Measurements from ENCODE around the gene PRM3. TPM values are rescaled to one million over a fixed set of nuclear protein-coding genes. Genes with fewer than 3 reads are reported as not detected.
A peak's percentile ranks its signal among the peaks of the same experiment; 100 is the strongest.

PRM3 gene
- total and polyA plus RNA-seq, 3 experiments from 2014 or later: not detected

DNA sequence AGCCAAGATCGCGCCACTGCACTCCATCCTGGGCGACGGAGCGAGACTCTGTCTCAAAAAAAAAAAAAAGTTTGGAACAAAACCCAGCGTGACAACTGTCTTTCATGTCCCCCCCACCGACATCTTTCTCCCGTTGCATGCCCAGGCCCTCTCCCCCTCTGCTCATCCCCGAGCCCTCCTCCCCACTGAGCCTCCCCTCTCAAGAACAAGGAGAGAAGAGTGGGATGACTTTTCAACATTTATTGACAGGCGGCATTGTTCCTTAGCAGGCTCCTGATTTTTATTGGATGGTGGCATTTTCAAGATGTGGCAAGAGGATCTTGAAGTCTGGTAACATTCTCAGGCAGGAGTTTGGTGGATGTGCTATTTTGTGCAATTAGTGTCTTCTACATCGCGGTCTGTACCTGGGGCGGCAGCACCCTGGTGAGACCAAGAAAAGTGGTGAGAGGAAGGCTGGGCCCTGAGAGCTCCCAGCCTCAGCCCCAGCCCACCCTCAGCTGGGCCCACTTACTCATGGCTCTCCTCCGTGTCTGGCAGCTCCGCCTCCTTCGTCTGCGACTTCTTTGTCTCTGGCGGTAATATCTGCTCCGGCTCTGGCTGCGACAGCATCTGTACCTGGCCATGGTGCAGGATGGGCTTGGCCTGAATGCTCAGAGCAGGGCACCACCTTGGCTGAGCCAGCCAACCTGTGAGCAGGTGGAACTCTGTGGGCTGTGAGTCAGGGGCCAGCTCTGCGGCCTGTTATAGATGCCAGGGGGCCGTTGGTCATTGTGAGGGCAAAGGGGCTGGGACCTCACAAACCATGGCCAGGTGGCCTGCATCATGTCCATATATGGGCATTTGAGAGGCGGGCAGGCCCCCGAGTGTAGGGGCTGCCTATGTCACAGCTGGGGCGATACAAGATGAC lies 7.4 kb upstream of the PRM3 start, which contains the start of gene PRM1:
Gene PRM1, minus strand, starts transcription at position 715 of the 907 bp plus-strand sequence. Its CDS starts 92 bp downstream, at position 623.
- no peaks in the 10 kb centered on the region for H3K4me1 Mint-ChIP-seq
- no peaks in the 10 kb centered on the region for H3K9me3 Mint-ChIP-seq
- H3K36me3 ChIP-seq (ENCODE audit: insufficient read depth, low read length): no peaks in the 10 kb centered on the region
- no peak for DNase-seq
- H3K36me3 Mint-ChIP-seq: no peaks in the 10 kb centered on the region
- H3K27me3 Mint-ChIP-seq: peaks cover 8 to 12% of the 10 kb centered on the region in 2 donors
- ChIA-PET CTCF (interaction anchor here (1.3 kb wide), 1 partner anchor 19 kb away, joined by 3 read pairs; no protein-coding TSS in a partner anchor), POLR2A (no interaction called here)
- H3K9me3 ChIP-seq (ENCODE audit: low read length): no peaks in the 10 kb centered on the region
- no peak within 1 kb of the TSS for H3K27ac Mint-ChIP-seq
- peak within 1 kb of the TSS in 1 of 7 donors; percentile 32 for H3K4me3 Mint-ChIP-seq
- H3K27me3 ChIP-seq (ENCODE audit: insufficient read depth, low read length, poor library complexity, severe bottlenecking): no peaks in the 10 kb centered on the region
- no peaks in the 10 kb centered on the region for H3K4me1 ChIP-seq (ENCODE audit: insufficient read depth, low read length)
- H3K27ac ChIP-seq (ENCODE audit: low read depth, low read length): no peak within 1 kb of the TSS
- H3K4me3 ChIP-seq (ENCODE audit: low read length): no peak within 1 kb of the TSS

DNA sequence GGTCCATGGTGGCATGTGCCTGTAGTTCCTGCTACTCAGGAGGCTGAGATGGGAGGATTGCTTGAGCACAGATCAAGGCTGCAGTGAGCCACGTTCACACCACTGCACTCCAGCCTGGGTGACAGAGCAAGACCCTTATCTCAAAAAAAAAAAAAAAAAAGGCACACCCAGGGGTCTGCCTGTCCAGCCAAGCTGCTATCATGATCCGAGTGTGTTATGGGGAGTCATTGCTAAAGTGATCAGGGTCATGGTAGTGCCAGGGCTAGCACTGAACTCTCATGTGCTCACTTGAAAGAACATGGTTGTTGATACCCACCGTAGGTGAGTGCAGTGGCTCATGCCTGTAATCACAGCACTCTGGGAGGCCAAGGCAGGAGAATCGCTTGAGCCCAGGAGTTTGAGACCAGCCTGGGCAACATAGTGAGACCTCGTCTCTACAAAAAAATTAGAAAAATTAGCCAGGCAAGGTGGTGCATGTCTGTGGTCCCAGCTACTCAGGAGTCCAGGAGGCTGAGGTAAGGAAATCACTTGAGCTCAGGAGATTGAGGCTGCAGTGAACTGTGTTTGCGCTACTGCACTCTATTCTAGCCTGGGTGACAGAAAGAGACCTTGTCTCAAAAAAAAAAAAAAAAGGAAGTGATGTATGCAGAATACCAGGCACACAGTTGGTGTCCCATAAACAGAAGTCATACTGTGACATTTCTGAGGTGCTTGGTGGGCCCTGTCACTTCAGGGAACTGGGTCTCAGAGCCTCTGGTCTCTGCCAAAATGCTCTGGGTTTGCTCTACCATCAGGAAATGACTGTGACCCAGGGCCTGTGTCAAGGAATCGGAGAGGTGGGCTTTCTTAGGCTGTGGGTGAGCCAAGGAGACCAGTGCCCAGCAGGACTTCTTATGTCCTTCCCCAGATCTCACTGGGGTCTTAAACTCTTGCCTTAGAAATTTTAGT lies 5.5 kb upstream of the PRM3 start:
- ChIA-PET POLR2A (no interaction called here), CTCF (interaction anchor here (1.1 to 1.3 kb wide), 2 partner anchors 17 to 79 kb away, joined by 3 to 4 read pairs; no protein-coding TSS in a partner anchor)
- Mint-ChIP-seq H3K4me1 (no peaks in the 10 kb centered on the region), H3K9me3 (no peaks in the 10 kb centered on the region), H3K4me3 (no peak overlapping the region), H3K36me3 (no peaks in the 10 kb centered on the region), H3K27me3 (peaks cover 9 to 13% of the 10 kb centered on the region in 2 donors), H3K27ac (no peak overlapping the region)
- no peaks in the 10 kb centered on the region for H3K27me3 ChIP-seq (ENCODE audit: insufficient read depth, low read length, poor library complexity, severe bottlenecking)
- H3K4me1 ChIP-seq (ENCODE audit: insufficient read depth, low read length): no peaks in the 10 kb centered on the region
- H3K9me3 ChIP-seq (ENCODE audit: low read length): no peaks in the 10 kb centered on the region
- H3K4me3 ChIP-seq (ENCODE audit: low read length): no peak overlapping the region
- no peaks in the 10 kb centered on the region for H3K36me3 ChIP-seq (ENCODE audit: insufficient read depth, low read length)
- H3K27ac ChIP-seq (ENCODE audit: low read depth, low read length): no peak overlapping the region
- no peak for DNase-seq

DNA sequence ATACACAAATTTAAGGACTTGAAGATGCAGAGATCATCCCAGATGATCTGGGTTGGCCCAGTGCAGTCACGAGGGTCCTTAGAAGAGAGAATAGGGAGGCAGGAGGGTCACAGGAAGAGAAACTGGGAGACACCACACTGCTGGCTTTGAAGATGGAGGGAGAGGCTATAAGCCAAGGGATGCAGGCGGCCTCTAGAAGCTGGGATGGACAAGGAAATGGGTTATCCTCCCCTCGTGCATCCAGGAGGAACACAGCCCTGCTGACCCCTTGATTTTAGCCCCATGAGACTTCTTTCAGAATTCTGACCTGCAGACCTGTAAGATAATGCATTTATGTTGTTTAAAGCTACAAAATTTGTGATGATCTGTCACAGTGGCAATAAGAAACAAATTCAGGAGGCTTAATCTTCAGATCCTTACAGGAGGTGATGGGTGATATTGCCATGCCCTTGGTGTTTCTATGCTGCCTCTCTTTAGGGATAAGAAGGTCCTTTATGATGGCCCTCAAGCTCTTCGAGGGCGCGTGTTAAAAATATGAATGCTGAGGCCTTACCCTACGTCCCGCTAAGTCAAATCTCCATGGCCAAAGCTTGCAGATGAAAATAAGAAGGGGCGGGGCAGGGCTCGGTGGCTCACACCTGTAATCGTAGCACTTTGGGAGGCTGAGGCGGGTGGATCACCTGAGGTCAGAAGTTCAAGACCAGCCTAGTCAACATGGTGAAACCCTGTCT lies 4.3 kb upstream of the PRM3 start:
- H3K4me1 ChIP-seq (ENCODE audit: insufficient read depth, low read length): no peaks in the 10 kb centered on the region
- Mint-ChIP-seq H3K27me3 (peaks cover 7 to 9% of the 10 kb centered on the region in 2 donors), H3K27ac (no peak overlapping the region), H3K9me3 (no peaks in the 10 kb centered on the region), H3K4me1 (no peaks in the 10 kb centered on the region), H3K36me3 (no peaks in the 10 kb centered on the region), H3K4me3 (no peak overlapping the region)
- no peak overlapping the region for H3K4me3 ChIP-seq (ENCODE audit: low read length)
- DNase-seq: no peak
- H3K27ac ChIP-seq (ENCODE audit: low read depth, low read length): no peak overlapping the region
- no peaks in the 10 kb centered on the region for H3K36me3 ChIP-seq (ENCODE audit: insufficient read depth, low read length)
- H3K27me3 ChIP-seq (ENCODE audit: insufficient read depth, low read length, poor library complexity, severe bottlenecking): no peaks in the 10 kb centered on the region
- no peaks in the 10 kb centered on the region for H3K9me3 ChIP-seq (ENCODE audit: low read length)
- POLR2A ChIA-PET: no interaction called here
- CTCF ChIA-PET: interaction anchor here (1.3 kb wide), 1 partner anchor 16 kb away, joined by 3 read pairs; no protein-coding TSS in a partner anchor

DNA sequence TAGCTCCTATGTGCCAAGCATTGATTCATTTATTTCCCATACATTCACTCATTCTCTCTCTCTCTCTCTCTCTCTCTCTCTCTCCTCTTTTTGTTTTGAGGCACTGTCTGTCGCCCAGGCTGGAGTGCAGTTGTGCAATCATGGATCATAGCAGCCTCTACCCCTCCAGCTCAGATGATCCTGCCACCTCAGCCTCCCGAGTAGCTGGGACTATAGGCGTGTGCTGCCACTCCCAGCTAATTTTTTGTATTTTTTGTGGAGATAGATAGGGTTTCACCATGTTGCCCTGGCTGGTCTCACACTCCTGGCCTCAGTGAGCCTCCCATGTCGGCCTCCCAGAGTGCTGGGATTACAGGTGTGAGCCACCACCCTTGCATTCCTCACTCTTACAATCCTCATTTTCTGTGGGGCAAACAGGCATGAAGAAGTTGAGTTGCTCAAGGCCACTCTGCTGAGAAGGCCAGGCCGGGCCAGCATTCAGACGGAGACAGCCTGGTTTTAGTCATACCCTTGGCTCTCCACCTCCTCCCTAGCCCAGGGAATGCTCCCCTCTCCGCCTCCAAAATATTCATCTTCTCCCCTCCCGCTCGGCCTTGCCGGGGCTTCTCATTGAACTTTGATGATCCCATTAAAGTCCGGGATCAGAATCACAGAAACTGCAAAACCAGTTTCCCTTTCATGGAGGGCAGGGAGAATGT lies 3.6 kb upstream of the PRM3 start:
- no peaks in the 10 kb centered on the region for H3K9me3 Mint-ChIP-seq
- no peaks in the 10 kb centered on the region for H3K4me1 ChIP-seq (ENCODE audit: insufficient read depth, low read length)
- POLR2A ChIA-PET: no interaction called here
- no peak overlapping the region for H3K27ac ChIP-seq (ENCODE audit: low read depth, low read length)
- H3K27me3 ChIP-seq (ENCODE audit: insufficient read depth, low read length, poor library complexity, severe bottlenecking): no peaks in the 10 kb centered on the region
- peaks cover 5 to 7% of the 10 kb centered on the region in 2 donors for H3K27me3 Mint-ChIP-seq
- no peak overlapping the region for H3K27ac Mint-ChIP-seq
- CTCF ChIA-PET: interaction anchor here (1.3 kb wide), 2 partner anchors 17 to 19 kb away, joined by 3 read pairs; no protein-coding TSS in a partner anchor
- no peak for DNase-seq
- H3K4me3 Mint-ChIP-seq: no peak overlapping the region
- no peaks in the 10 kb centered on the region for H3K9me3 ChIP-seq (ENCODE audit: low read length)
- no peaks in the 10 kb centered on the region for H3K36me3 ChIP-seq (ENCODE audit: insufficient read depth, low read length)
- no peak overlapping the region for H3K4me3 ChIP-seq (ENCODE audit: low read length)
- H3K36me3 Mint-ChIP-seq: no peaks in the 10 kb centered on the region
- H3K4me1 Mint-ChIP-seq: no peaks in the 10 kb centered on the region

DNA sequence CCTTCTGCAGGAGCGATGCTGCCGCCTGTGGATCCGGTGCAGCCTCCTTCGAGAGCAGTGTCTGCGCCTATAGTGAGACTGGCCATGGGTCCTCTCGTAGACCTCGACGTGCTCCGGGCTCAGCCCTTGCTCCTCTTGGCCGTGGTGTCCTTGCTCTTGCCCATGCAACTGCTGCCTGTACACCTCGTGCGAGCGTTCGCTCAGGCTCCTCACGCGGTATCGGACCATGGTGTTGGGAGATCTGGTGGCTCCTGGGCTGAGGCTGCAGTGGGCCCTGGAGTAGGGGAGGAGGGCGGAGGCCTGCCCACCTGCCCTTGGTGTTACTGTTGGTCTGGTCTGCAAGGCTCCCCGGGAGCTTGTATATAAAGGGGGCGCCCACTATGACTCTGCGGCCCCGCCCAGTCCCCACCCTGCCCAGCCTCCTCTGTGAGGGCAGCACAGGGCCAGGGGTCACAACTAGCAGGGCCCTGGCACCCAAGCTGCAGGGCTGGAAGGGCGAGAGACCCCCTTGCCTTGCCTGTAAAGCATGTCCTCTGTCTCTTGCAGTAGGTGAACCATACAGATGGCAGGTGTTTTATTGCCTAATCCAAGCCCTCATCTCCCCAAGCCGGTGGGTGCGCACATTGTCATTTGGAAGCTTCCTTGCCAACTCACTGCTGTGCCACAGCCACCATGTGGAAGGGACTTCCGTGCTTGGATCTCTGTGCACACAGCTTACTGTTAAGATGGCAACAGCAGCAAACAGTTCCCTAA lies 2.9 kb upstream of the PRM3 start, which contains the start of gene PRM2:
Gene PRM2, minus strand, starts transcription at position 338 of the 753 bp plus-strand sequence. Its CDS starts 110 bp downstream, at position 228.
- no peak for DNase-seq
- CTCF ChIA-PET: interaction anchor here (1.3 kb wide), 2 partner anchors 18 kb away, joined by 3 read pairs; no protein-coding TSS in a partner anchor
- POLR2A ChIA-PET: no interaction called here
- peaks cover 4 to 5% of the 10 kb centered on the region in 2 donors for H3K27me3 Mint-ChIP-seq
- no peaks in the 10 kb centered on the region for H3K27me3 ChIP-seq (ENCODE audit: insufficient read depth, low read length, poor library complexity, severe bottlenecking)
- no peaks in the 10 kb centered on the region for H3K4me1 Mint-ChIP-seq
- no peaks in the 10 kb centered on the region for H3K36me3 ChIP-seq (ENCODE audit: insufficient read depth, low read length)
- H3K4me3 Mint-ChIP-seq: no peak within 1 kb of the TSS
- H3K27ac Mint-ChIP-seq: no peak within 1 kb of the TSS
- H3K36me3 Mint-ChIP-seq: no peaks in the 10 kb centered on the region
- H3K4me1 ChIP-seq (ENCODE audit: insufficient read depth, low read length): no peaks in the 10 kb centered on the region
- H3K27ac ChIP-seq (ENCODE audit: low read depth, low read length): no peak within 1 kb of the TSS
- H3K9me3 ChIP-seq (ENCODE audit: low read length): no peaks in the 10 kb centered on the region
- no peak within 1 kb of the TSS for H3K4me3 ChIP-seq (ENCODE audit: low read length)
- H3K9me3 Mint-ChIP-seq: no peaks in the 10 kb centered on the region

DNA sequence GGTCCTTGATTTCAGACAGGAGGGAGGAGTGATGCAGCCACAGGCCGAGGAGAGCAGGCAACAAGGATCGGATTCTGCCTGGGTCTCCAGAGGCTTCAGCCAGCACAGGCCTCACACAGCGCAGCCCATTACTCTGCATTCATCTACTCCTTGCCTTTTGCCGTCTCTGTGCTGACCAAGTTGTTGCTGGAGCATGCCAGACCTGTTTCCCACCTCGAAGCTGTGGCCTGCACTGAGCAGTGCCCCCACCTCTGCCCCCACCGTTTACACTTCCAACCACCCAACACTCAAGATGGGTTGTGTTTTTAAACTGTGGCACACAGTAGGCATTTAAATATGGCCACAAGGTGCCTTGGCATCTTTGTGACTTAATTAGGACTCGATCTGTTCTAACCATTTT lies 1.5 kb upstream of the PRM3 start:
- Mint-ChIP-seq H3K4me1 (no peaks in the 10 kb centered on the region), H3K9me3 (no peaks in the 10 kb centered on the region), H3K27ac (no peak overlapping the region), H3K4me3 (no peak overlapping the region), H3K27me3 (peaks cover 5 to 6% of the 10 kb centered on the region in 2 donors), H3K36me3 (no peaks in the 10 kb centered on the region)
- Histone ChIP-seq H3K27ac (ENCODE audit: low read depth, low read length) (no peak overlapping the region), H3K27me3 (ENCODE audit: insufficient read depth, low read length, poor library complexity, severe bottlenecking) (no peaks in the 10 kb centered on the region), H3K9me3 (ENCODE audit: low read length) (no peaks in the 10 kb centered on the region), H3K4me1 (ENCODE audit: insufficient read depth, low read length) (no peaks in the 10 kb centered on the region), H3K36me3 (ENCODE audit: insufficient read depth, low read length) (no peaks in the 10 kb centered on the region), H3K4me3 (ENCODE audit: low read length) (no peak overlapping the region)
- CTCF ChIA-PET: no interaction called here
- POLR2A ChIA-PET: no interaction called here
- DNase-seq: no peak

All from CD8-positive, alpha-beta memory T cell (primary cell).